Epithelial cell of esophagus (primary cell): ENCODE data around the gene WIZ.

Source experiments
- DNase-seq: peaks from one replicate; pipeline ENCODE4 v3.0.0; 2010; ENCODE audit warnings: low read depth
- H3K4me3 ChIP-seq: 2 replicates; pipeline ENCODE4 v1.5.1; 2011; ENCODE audit warnings: mild to moderate bottlenecking, low read length, control low read depth
- TF ChIP-seq, protein P1 (sequence below): IDR thresholded peaks from 2 replicates; pipeline ENCODE4 v1.5.1; 2011; ENCODE audit warnings: low read depth, mild to moderate bottlenecking, low read length, control low read depth, inconsistent platforms; ENCODE audit not compliant: insufficient read depth; ENCODE audit errors: missing control alignments

The WIZ gene

DNA sequence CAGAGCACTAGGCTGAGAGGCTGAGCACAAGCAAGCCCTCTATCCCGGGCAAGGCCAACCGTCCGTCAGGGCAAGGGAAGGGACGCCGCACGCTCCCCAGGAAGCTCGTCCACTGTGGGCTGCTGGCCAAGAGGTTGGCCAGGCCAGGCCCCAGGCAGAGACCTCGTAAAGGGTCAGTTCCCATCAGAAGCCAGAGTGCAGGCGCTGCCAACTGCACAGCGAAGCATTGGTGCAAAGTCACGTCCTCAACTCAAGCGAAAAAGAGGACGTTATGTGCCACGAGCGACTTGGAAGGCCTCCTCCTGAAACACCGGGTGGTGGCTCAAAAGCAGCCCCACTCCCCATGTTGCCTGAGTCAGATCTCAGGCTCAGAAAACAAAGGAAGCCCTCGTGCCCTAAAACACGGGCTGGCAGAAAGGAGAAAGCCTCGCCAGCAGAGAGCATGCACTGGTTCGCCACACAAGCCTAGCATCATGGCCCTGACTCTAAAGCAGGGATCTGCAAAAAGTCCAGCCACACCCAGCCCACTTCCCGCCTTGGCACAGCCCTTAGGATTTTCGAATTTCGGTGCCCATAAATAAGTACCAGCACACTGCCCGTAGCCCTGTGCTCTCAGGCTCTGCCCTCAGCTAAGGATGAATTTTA, 74.8 kb downstream of the WIZ start:
- TF ChIP-seq, protein P1, sequence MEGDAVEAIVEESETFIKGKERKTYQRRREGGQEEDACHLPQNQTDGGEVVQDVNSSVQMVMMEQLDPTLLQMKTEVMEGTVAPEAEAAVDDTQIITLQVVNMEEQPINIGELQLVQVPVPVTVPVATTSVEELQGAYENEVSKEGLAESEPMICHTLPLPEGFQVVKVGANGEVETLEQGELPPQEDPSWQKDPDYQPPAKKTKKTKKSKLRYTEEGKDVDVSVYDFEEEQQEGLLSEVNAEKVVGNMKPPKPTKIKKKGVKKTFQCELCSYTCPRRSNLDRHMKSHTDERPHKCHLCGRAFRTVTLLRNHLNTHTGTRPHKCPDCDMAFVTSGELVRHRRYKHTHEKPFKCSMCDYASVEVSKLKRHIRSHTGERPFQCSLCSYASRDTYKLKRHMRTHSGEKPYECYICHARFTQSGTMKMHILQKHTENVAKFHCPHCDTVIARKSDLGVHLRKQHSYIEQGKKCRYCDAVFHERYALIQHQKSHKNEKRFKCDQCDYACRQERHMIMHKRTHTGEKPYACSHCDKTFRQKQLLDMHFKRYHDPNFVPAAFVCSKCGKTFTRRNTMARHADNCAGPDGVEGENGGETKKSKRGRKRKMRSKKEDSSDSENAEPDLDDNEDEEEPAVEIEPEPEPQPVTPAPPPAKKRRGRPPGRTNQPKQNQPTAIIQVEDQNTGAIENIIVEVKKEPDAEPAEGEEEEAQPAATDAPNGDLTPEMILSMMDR: no peak
- no peak for DNase-seq
- H3K4me3 ChIP-seq: no peak overlapping the region

DNA sequence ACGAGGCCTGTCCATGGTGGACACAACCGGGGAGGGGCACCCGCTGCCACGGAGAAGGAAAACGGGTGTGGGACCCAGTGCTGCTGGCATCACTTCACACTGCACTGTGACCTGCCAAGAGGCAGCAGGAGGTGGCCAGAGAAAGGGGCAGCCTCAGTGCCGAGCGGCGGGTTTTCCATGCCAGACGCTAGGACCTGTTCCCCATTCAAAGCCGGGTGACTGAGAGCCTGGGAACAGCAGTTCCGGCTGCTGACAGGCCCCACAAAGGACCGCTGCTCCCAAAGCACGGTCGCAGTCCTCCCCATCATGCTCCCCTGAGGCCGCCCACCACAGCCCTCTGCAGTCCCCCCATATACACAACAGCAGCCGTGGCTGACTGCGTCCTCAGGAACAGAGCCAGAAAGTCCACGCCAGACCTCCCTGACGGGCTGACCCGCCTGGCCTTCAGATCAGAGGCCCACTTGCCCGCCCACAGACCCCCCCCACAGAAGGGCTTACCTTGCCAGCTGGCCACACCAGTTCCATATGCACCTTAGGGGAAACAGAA, 75.6 kb downstream of the WIZ start:
- TF ChIP-seq, protein P1: no peak
- DNase-seq: no peak
- H3K4me3 ChIP-seq: no peak overlapping the region

DNA sequence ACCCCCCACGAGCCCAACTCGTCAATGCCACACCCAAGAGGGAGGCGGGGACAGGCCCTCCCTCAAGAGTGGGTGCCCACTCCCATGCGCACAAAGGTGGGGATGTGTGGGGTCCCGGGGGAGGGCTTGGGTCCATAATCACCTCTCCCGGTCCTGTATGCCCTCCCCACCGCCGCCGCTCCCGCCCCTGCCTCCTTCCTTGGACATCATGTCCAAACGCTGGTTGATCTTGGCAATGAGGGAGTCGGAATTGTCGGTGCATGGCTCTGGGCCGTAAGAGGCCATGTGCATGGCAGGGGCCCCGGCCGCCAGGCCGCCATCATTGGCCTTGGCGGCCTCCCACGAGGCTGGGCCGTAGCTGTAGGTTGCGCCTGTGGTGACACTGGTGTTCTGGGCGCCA, 76.1 kb downstream of the WIZ start:
- TF ChIP-seq, protein P1: no peak
- DNase-seq: no peak
- no peak overlapping the region for H3K4me3 ChIP-seq

DNA sequence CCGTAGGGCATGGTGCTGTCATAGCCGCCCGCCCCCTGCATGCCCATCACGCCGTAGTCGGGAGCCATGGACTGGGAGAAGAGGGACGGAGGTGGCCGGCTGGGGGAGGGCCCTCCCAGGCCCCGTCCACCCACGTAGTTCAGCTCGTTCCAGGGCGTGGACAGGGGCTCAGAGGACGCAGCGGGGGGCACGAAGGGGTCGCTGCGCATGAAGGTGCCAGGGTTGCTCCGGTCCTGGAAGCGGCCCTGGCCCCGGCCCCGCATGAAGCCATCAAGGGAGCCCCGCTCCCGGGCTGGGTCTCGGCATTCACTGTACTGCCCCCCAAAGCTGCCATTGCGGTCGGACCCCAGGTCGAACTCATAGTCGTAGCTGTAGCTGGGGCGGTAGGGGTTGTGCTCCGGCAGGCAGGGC, 76.9 kb downstream of the WIZ start:
- TF ChIP-seq, protein P1: no peak
- no peak overlapping the region for H3K4me3 ChIP-seq
- DNase-seq: no peak

DNA sequence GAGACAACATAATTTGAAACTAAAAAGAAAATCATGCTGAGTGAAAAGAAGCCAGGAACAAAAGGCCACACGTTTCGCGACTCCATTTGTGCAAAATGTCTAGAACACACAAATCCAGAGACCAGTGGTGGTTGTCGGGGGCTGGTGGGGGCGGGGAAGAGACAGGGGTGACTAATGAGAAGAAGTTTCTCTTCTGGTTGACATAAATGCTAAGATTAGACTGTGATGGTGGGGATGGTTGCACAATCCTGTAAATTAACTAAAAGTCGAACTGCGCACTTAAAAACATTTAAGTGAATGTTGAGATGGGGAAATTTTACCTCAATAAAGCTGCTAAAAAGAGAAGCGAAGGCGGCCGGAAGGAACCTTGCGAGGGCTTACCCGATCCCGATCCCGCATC, 77.3 kb downstream of the WIZ start:
- H3K4me3 ChIP-seq: no peak overlapping the region
- TF ChIP-seq, protein P1: no peak
- DNase-seq: no peak

DNA sequence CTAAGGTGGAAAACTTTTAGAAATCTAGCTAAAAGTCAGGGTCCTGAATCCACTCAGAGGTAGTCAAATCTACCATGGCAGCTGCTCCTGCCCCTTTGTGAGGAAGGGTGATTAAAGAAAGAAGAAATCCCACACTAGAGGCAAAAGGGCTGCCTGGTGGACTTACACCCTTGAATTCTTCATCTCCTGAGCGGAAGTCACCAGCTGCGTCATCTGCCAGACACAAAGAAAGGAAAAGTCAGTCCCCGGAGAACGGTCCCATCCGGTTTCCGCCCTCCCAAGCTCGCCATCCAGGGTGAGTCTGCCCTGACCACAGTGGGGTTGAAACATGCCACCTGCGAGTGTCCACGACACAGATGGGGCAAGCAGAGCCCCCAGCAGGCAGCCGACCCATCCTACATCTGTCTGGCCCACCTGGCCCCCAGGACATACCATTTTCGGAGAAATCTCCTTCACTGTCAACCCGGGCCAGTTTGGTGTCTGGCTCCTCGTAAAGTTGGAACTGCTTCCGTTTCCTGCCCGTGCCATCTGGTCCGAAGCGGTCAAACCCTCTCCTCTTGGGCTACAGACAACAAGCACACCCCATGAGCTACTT, 77.9 kb downstream of the WIZ start:
- no peak overlapping the region for H3K4me3 ChIP-seq
- TF ChIP-seq, protein P1: no peak
- DNase-seq: no peak

DNA sequence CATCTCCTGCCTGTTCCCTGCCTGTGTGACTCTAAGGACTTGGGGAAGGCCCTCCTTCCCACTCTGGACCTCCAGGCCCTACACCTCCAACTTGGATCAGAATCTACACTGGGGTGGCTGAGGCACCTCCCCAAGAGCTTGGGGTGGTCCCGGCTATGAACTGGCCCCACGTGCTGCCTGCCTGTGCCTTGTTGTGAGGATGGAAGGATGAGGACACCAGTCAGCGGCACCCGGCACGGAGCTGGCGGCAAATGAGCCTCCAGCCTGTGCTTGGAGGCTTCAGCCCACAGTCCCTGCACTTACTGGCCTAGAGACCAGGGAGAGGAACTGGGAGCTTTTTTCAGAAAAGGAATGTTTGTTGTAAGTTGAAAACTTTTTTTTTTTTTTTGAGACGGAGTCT, 78.6 kb downstream of the WIZ start:
- TF ChIP-seq, protein P1: no peak
- no peak overlapping the region for H3K4me3 ChIP-seq
- no peak for DNase-seq
